WTC11 (cell line): ENCODE measurements around the gene NUMA1. TPM values are rescaled to one million over a fixed set of nuclear protein-coding genes. Genes with fewer than 3 reads are reported as not detected.

ENCODE experiments used
- ATAC-seq: fragments of 200-7000 bp; cut with Tn5 transposase; 2 replicates; pipeline ENCODE4 v1.10.0; 2021; ENCODE audit warnings: mild to moderate bottlenecking, moderate library complexity
- CTCF ChIA-PET: fragments of 300-600 bp; sonication (Branson Sonifier 250); formaldehyde crosslinking; loops from one replicate; lab custom pipeline; 2021; ENCODE audit warnings: antibody characterized with exemption; lab: Charles Lee
- POLR2A ChIA-PET: fragments of 350-600 bp; sonication (Branson Sonifier 250); formaldehyde crosslinking; loops from one replicate; lab custom pipeline; 2021; ENCODE audit warnings: antibody characterized with exemption; lab: Charles Lee
- DNase-seq: peaks from one replicate; pipeline ENCODE4 v3.0.0; 2021; ENCODE audit warnings: low spot score
- H3K27ac Mint-ChIP-seq: 2 replicates; pipeline ENCODE4 v1.8.0; 2021; ENCODE audit warnings: mixed read lengths
- H3K27me3 Mint-ChIP-seq: 2 replicates; pipeline ENCODE4 v1.8.0; 2021; ENCODE audit warnings: low read depth, mild to moderate bottlenecking, moderate library complexity, mixed read lengths
- H3K36me3 Mint-ChIP-seq: 2 replicates; pipeline ENCODE4 v1.8.0; 2021; ENCODE audit warnings: mixed read lengths
- H3K4me1 Mint-ChIP-seq: 2 replicates; pipeline ENCODE4 v1.8.0; 2022; ENCODE audit warnings: mixed read lengths
- H3K4me3 Mint-ChIP-seq: 2 replicates; pipeline ENCODE4 v1.8.0; 2021; ENCODE audit warnings: mild to moderate bottlenecking, moderate library complexity, mixed read lengths
- H3K9me3 Mint-ChIP-seq: 2 replicates; pipeline ENCODE4 v1.8.0; 2021; ENCODE audit warnings: mixed read lengths
- CBFB ChIP-seq: sonication (generic); formaldehyde crosslinking; IDR thresholded peaks from 2 replicates; pipeline ENCODE4 v1.8.1; 2022; ENCODE audit warnings: mild to moderate bottlenecking, low read depth, missing genetic modification reagents
- CREM ChIP-seq: sonication (generic); formaldehyde crosslinking; IDR thresholded peaks from 2 replicates; pipeline ENCODE4 v1.8.1; 2022; ENCODE audit warnings: mild to moderate bottlenecking, missing genetic modification reagents, moderate library complexity
- ELF4 ChIP-seq: sonication (generic); formaldehyde crosslinking; IDR thresholded peaks from 2 replicates; pipeline ENCODE4 v1.8.1; 2022; ENCODE audit warnings: low read depth, mild to moderate bottlenecking, moderate library complexity, missing genetic modification reagents
- ETV6 ChIP-seq: sonication (generic); formaldehyde crosslinking; IDR thresholded peaks from 2 replicates; pipeline ENCODE4 v1.8.1; 2022; ENCODE audit warnings: mild to moderate bottlenecking, missing genetic modification reagents
- FOXJ3 ChIP-seq: sonication (generic); formaldehyde crosslinking; IDR thresholded peaks from 2 replicates; pipeline ENCODE4 v1.9.0; 2021; ENCODE audit warnings: missing genetic modification reagents, mild to moderate bottlenecking, borderline replicate concordance
- FOXK1 ChIP-seq: sonication (generic); formaldehyde crosslinking; IDR thresholded peaks from 2 replicates; pipeline ENCODE4 v1.8.0; 2022; ENCODE audit warnings: mild to moderate bottlenecking, moderate library complexity, missing genetic modification reagents
- FOXP1 ChIP-seq: sonication (generic); formaldehyde crosslinking; IDR thresholded peaks from 2 replicates; pipeline ENCODE4 v1.8.0; 2022; ENCODE audit warnings: missing genetic modification reagents, mild to moderate bottlenecking, moderate library complexity, borderline replicate concordance
- GTF2I ChIP-seq: fragments of 250-450 bp; sonication (Bioruptor Pico); conservative IDR thresholded peaks from 2 replicates; pipeline ENCODE4 v1.4.0; 2021; ENCODE audit warnings: mild to moderate bottlenecking
- IRF1 ChIP-seq: sonication (generic); formaldehyde crosslinking; IDR thresholded peaks from 2 replicates; pipeline ENCODE4 v1.8.0; 2023; ENCODE audit warnings: missing genetic modification reagents
- JAZF1 ChIP-seq: fragments of 250-450 bp; sonication (Bioruptor Pico); IDR thresholded peaks from 2 replicates; pipeline ENCODE4 v1.9.0; 2021; ENCODE audit warnings: moderate library complexity, mild to moderate bottlenecking, inconsistent platforms
- NFE2L1 ChIP-seq: sonication (generic); formaldehyde crosslinking; IDR thresholded peaks from 2 replicates; pipeline ENCODE4 v1.8.1; 2023; ENCODE audit warnings: missing genetic modification reagents
- SMAD3 ChIP-seq: sonication (generic); formaldehyde crosslinking; IDR thresholded peaks from 2 replicates; pipeline ENCODE4 v1.8.0; 2022; ENCODE audit warnings: missing genetic modification reagents, mild to moderate bottlenecking, borderline replicate concordance
- TP53 ChIP-seq: sonication (generic); formaldehyde crosslinking; IDR thresholded peaks from 2 replicates; pipeline ENCODE4 v1.8.1; 2023; ENCODE audit warnings: mild to moderate bottlenecking, missing genetic modification reagents
- ZBTB43 ChIP-seq: sonication (generic); formaldehyde crosslinking; IDR thresholded peaks from 2 replicates; pipeline ENCODE4 v1.8.1; 2023; ENCODE audit warnings: mild to moderate bottlenecking, missing genetic modification reagents
- ZNF263 ChIP-seq: sonication (generic); formaldehyde crosslinking; IDR thresholded peaks from 2 replicates; pipeline ENCODE4 v1.8.1; 2022; ENCODE audit warnings: low read depth, mild to moderate bottlenecking, moderate library complexity, missing genetic modification reagents
- ZNF281 ChIP-seq: sonication (generic); formaldehyde crosslinking; IDR thresholded peaks from 2 replicates; pipeline ENCODE4 v1.8.0; 2023; ENCODE audit warnings: mild to moderate bottlenecking, missing genetic modification reagents
- ZNF317 ChIP-seq: sonication (generic); formaldehyde crosslinking; IDR thresholded peaks from 2 replicates; pipeline ENCODE4 v1.8.1; 2023; ENCODE audit warnings: low read depth, mild to moderate bottlenecking, moderate library complexity, missing genetic modification reagents, borderline replicate concordance
- ZNF396 ChIP-seq: fragments of 250-450 bp; sonication (Bioruptor Pico); IDR thresholded peaks from 2 replicates; pipeline ENCODE4 v1.8.0; 2021; ENCODE audit warnings: mild to moderate bottlenecking, moderate library complexity, borderline replicate concordance
- total RNA-seq: library from RNA; stranded (reverse); gene quantifications from 3 replicates; pipeline ENCODE4 v1.2.3, GENCODE V29; 2021
- TF ChIP-seq, protein P1 (sequence below): sonication (generic); formaldehyde crosslinking; conservative IDR thresholded peaks from 2 replicates; pipeline ENCODE4 v1.8.1; 2023; ENCODE audit warnings: mild to moderate bottlenecking, low read depth, missing genetic modification reagents, moderate library complexity

The NUMA1 gene
- total RNA-seq, 1 experiment from 2014 or later, result 147 TPM

GRCh38 chr11:72037554-72038311 is 42.6 kb downstream of the NUMA1 start:
- TF ChIP-seq JAZF1, result no peak
- no peak for TF ChIP-seq ZNF317 (CRISPR knock-in tag)
- no peak for TF ChIP-seq ELF4 (CRISPR knock-in tag)
- no peak for TF ChIP-seq NFE2L1 (CRISPR knock-in tag)
- no peak for TF ChIP-seq ZNF281
- TF ChIP-seq ZNF263 (CRISPR knock-in tag), result no peak
- TF ChIP-seq FOXP1 (CRISPR knock-in tag), result no peak
- no peak for TF ChIP-seq SMAD3 (CRISPR knock-in tag)
- no peak for TF ChIP-seq CBFB (CRISPR knock-in tag)
- no peak for TF ChIP-seq CREM (CRISPR knock-in tag)
- TF ChIP-seq TP53 (CRISPR knock-in tag), result no peak
- TF ChIP-seq, protein P1, sequence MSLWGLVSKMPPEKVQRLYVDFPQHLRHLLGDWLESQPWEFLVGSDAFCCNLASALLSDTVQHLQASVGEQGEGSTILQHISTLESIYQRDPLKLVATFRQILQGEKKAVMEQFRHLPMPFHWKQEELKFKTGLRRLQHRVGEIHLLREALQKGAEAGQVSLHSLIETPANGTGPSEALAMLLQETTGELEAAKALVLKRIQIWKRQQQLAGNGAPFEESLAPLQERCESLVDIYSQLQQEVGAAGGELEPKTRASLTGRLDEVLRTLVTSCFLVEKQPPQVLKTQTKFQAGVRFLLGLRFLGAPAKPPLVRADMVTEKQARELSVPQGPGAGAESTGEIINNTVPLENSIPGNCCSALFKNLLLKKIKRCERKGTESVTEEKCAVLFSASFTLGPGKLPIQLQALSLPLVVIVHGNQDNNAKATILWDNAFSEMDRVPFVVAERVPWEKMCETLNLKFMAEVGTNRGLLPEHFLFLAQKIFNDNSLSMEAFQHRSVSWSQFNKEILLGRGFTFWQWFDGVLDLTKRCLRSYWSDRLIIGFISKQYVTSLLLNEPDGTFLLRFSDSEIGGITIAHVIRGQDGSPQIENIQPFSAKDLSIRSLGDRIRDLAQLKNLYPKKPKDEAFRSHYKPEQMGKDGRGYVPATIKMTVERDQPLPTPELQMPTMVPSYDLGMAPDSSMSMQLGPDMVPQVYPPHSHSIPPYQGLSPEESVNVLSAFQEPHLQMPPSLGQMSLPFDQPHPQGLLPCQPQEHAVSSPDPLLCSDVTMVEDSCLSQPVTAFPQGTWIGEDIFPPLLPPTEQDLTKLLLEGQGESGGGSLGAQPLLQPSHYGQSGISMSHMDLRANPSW, result no peak
- no peak for TF ChIP-seq FOXJ3
- no peak for TF ChIP-seq ZNF396 (CRISPR knock-in tag)
- TF ChIP-seq ZBTB43 (CRISPR knock-in tag), result no peak
- TF ChIP-seq IRF1 (CRISPR knock-in tag), result no peak
- TF ChIP-seq FOXK1, result no peak
- no peak for TF ChIP-seq GTF2I (CRISPR knock-in tag)
- no peak for TF ChIP-seq ETV6
- Mint-ChIP-seq H3K27me3 (no peaks in the 10 kb centered on the region; the same call in 1 of the 2 replicates), H3K4me1 (peaks cover 21% of the 10 kb centered on the region), H3K9me3 (no peaks in the 10 kb centered on the region), H3K4me3 (no peak overlapping the region), H3K27ac (no peak overlapping the region), H3K36me3 (peaks cover 20% of the 10 kb centered on the region)
- CTCF ChIA-PET, result interaction anchor here (0.7 to 4.7 kb wide), 4 partner anchors 13 to 418 kb away, joined by 3 to 81 read pairs (median 16); no protein-coding TSS in a partner anchor
- no peak for DNase-seq
- POLR2A ChIA-PET, result no interaction called here
- ATAC-seq, result no peak
